ENCODE data around the gene HELB. TPM values are rescaled to one million over a fixed set of nuclear protein-coding genes. Genes with fewer than 3 reads are reported as not detected.

The HELB gene
- total RNA-seq, 6 experiments from 2014 or later, result 1.5 to 4.2 (median 3.3) TPM

DNA sequence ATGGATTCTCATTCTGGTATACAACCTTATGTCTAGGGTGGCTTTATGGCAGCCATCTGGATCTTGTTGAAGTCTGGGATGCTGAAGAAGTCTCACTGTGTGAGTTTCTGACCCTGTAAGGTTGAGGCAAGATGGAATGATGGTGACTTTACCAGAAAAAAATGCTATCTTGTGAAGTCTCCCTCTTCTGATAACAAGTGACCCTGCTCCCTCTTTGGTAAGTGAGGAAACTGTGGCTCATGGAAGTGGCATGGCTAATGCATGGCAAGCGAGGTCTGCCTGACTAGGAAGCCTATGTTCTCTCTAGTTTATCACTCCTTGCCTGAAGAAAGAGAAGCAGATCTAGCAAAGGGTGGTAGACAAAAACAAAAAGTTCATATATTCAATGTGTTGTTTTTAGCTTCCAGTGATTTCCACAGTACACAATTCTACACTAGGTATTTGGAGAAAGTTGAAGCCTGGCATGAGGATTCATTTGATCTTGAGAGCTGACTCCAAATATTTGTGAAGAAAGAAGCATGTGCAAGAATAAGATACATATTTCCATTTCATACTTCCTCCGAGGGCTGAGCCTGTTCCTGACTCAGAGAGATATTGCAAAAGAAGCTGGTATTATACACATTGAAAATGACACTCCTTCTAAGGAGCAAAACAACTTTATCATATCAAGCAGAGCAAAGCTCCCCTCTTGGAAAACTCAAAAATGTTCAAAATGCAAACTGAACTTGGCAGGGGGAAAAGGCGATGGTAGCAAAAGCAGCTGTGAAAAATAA, 63.6 kb downstream of the HELB start:
- Histone ChIP-seq H3K4me1 (no peaks in the 10 kb centered on the region), H3K4me3 (no peak overlapping the region), H3K36me3 (no peaks in the 10 kb centered on the region), H3K27ac (no peak overlapping the region), H3K9me3 (no peaks in the 10 kb centered on the region), H3K27me3 (no peaks in the 10 kb centered on the region)
- 58% methylated on average over 3 of the region's 3 CpGs for WGBS (ENCODE audit: insufficient coverage, low coverage, low lambda C conversion rate, missing lambda C conversion rate)
- intact Hi-C loops (cut with DNase I), result no loop called here
- TF ChIP-seq POLR2A (IDR thresholded peaks at IDR 0.05), result no peak
- TF ChIP-seq, protein P1, sequence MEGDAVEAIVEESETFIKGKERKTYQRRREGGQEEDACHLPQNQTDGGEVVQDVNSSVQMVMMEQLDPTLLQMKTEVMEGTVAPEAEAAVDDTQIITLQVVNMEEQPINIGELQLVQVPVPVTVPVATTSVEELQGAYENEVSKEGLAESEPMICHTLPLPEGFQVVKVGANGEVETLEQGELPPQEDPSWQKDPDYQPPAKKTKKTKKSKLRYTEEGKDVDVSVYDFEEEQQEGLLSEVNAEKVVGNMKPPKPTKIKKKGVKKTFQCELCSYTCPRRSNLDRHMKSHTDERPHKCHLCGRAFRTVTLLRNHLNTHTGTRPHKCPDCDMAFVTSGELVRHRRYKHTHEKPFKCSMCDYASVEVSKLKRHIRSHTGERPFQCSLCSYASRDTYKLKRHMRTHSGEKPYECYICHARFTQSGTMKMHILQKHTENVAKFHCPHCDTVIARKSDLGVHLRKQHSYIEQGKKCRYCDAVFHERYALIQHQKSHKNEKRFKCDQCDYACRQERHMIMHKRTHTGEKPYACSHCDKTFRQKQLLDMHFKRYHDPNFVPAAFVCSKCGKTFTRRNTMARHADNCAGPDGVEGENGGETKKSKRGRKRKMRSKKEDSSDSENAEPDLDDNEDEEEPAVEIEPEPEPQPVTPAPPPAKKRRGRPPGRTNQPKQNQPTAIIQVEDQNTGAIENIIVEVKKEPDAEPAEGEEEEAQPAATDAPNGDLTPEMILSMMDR (IDR thresholded peaks at IDR 0.05), result no peak
- ATAC-seq (no peak), DNase-seq (no peak)

DNA sequence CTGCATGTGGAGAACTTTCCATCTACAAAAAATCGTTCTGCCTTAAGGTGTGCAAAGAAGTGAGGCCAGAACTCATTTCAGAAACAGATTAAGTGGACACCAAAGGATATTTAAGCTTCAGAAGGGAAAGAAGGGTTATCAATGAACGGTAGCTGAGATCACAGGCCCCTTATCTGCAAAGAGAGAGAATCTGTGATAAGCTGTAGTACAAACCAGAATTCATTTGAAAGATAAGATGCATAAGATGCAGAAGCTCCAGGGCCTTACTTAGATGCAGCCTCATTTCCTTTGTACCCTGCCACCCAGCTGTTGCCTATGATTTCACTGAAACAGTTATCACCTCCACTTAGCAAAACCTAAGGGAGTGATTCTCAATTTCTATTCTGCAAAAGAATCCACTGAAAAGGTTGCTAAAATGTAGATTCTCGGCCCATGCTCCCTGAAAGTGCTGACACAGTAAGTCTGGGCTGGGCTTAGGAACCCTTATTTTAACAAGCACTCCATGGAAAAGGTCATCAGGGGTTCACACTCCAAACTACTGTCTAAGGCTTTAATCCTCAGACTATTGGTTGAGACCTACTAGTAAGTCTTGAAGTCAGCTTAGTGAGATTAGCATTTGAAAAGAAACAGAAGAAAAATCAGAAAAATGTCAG, 64.8 kb downstream of the HELB start:
- ATAC-seq (no peak), DNase-seq (no peak)
- H3K4me1 ChIP-seq, result no peaks in the 10 kb centered on the region
- H3K27me3 ChIP-seq, result no peaks in the 10 kb centered on the region
- H3K36me3 ChIP-seq, result no peaks in the 10 kb centered on the region
- H3K4me3 ChIP-seq, result no peak overlapping the region
- intact Hi-C loops (cut with DNase I), result no loop called here
- WGBS (ENCODE audit: insufficient coverage, low coverage, low lambda C conversion rate, missing lambda C conversion rate), result 45% methylated on average over 3 of the region's 3 CpGs
- no peak overlapping the region for H3K27ac ChIP-seq
- H3K9me3 ChIP-seq, result no peaks in the 10 kb centered on the region
- TF ChIP-seq POLR2A (IDR thresholded peaks at IDR 0.05), result no peak
- TF ChIP-seq, protein P1 (IDR thresholded peaks at IDR 0.05), result no peak

DNA sequence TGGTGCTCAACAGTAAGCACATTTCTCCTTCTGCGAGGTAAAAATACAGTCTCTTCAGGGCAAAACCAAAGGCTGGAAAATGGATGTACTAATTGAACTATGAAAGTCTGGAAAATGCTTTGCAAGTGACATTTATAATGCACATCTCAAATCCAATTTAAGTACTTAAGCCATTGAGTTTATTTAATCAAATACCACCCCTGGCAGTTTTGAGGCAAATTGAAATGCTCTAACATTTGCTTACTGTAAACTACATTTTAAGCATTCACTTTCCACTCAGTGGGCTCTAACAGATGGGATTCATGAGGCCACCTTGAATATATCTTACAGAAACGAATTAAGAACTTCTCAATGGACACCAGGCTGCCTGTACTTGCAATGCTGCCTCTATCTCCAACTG, 69.7 kb downstream of the HELB start:
- 49% methylated on average over 2 of the region's 2 CpGs for WGBS (ENCODE audit: insufficient coverage, low coverage, low lambda C conversion rate, missing lambda C conversion rate)
- no peaks in the 10 kb centered on the region for H3K27me3 ChIP-seq
- H3K36me3 ChIP-seq, result no peaks in the 10 kb centered on the region
- ATAC-seq (no peak), DNase-seq (no peak)
- no peaks in the 10 kb centered on the region for H3K4me1 ChIP-seq
- no peak overlapping the region for H3K4me3 ChIP-seq
- intact Hi-C loops (cut with DNase I), result no loop called here
- no peak overlapping the region for H3K27ac ChIP-seq
- no peak for TF ChIP-seq POLR2A (IDR thresholded peaks at IDR 0.05)
- TF ChIP-seq, protein P1 (IDR thresholded peaks at IDR 0.05), result no peak
- no peaks in the 10 kb centered on the region for H3K9me3 ChIP-seq

DNA sequence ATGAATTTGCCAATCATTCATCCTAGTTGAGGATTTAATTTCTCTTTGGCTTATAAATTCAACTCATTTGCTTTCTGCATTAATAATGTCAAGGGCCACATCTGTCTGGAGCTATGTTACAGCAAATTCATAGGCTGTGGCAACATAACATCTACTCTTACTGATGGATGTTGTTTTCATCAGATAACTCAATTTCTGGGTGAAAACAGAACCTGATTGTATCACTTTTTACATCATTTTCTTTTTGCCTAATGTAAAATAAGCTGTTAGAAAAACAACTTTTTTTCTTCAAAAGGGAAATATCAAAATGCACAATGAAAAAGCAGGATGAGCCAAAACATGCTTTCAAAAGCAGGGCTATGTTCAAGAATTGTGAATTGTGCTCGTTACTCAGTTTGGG, 73.3 kb downstream of the HELB start:
- TF ChIP-seq, protein P1 (IDR thresholded peaks at IDR 0.05), result no peak
- TF ChIP-seq POLR2A (IDR thresholded peaks at IDR 0.05), result no peak
- H3K27me3 ChIP-seq, result no peaks in the 10 kb centered on the region
- 76% methylated on average over 1 of the region's 1 CpG for WGBS (ENCODE audit: insufficient coverage, low coverage, low lambda C conversion rate, missing lambda C conversion rate)
- intact Hi-C loops (cut with DNase I), result no loop called here
- DNase-seq (no peak), ATAC-seq (no peak)
- H3K4me1 ChIP-seq, result no peaks in the 10 kb centered on the region
- H3K36me3 ChIP-seq, result no peaks in the 10 kb centered on the region
- H3K4me3 ChIP-seq, result no peak overlapping the region
- no peak overlapping the region for H3K27ac ChIP-seq
- H3K9me3 ChIP-seq, result no peaks in the 10 kb centered on the region

All from right lobe of liver (tissue), 6 donors.